CD8-positive, alpha-beta memory T cell (primary cell): ENCODE data around the gene CGRRF1. TPM values are rescaled to one million over a fixed set of nuclear protein-coding genes. Genes with fewer than 3 reads are reported as not detected.
A peak's percentile ranks its signal among the peaks of the same experiment; 100 is the strongest.

ENCODE experiments used
- CTCF ChIA-PET: fragments of 350-600 bp; sonication (Branson Sonifier 250); formaldehyde crosslinking; loops from one replicate; lab custom pipeline; 2021; ENCODE audit warnings: antibody characterized with exemption; lab: Charles Lee
- POLR2A ChIA-PET: fragments of 350-600 bp; sonication (Branson Sonifier 250); formaldehyde crosslinking; loops from one replicate; lab custom pipeline; 2021; ENCODE audit warnings: antibody characterized with exemption; lab: Charles Lee
- DNase-seq, 5 donors: peaks; one replicate each; pipeline versions ENCODE4 v3.0.0 to v3.0.0-alpha.2; 2020 to 2022; ENCODE audit warnings: mixed read lengths in 1 of 5
- H3K27ac ChIP-seq: one replicate; pipeline ENCODE4 v1.7.0; 2013; ENCODE audit warnings: low read depth, mild to moderate bottlenecking, low read length, moderate library complexity
- H3K27me3 ChIP-seq: 2 replicates; pipeline ENCODE4 v1.7.0; 2013; ENCODE audit warnings: low read length, mild to moderate bottlenecking; ENCODE audit not compliant: insufficient read depth, poor library complexity, severe bottlenecking
- H3K36me3 ChIP-seq: 2 replicates; pipeline ENCODE4 v1.7.0; 2013; ENCODE audit warnings: mild to moderate bottlenecking, low read length, moderate library complexity; ENCODE audit not compliant: insufficient read depth
- H3K4me1 ChIP-seq: 2 replicates; pipeline ENCODE4 v1.7.0; 2013; ENCODE audit warnings: mild to moderate bottlenecking, low read length, moderate library complexity; ENCODE audit not compliant: insufficient read depth
- H3K4me3 ChIP-seq: 2 replicates; pipeline ENCODE4 v1.7.0; 2013; ENCODE audit warnings: mild to moderate bottlenecking, low read length
- H3K9me3 ChIP-seq: 2 replicates; pipeline ENCODE4 v1.7.0; 2013; ENCODE audit warnings: mild to moderate bottlenecking, low read length
- H3K27ac Mint-ChIP-seq, 8 donors: one replicate each; pipeline ENCODE4 v1.8.0; 2020 to 2021; ENCODE audit warnings: mixed read lengths in 8 of 8, mild to moderate bottlenecking in 6 of 8, inconsistent platforms in 3 of 8, moderate library complexity in 3 of 8
- H3K27me3 Mint-ChIP-seq, 2 donors: one replicate each; pipeline ENCODE4 v1.8.0; 2020 to 2021; ENCODE audit warnings: mixed read lengths in 2 of 2, mild to moderate bottlenecking in 1 of 2, moderate library complexity in 1 of 2
- H3K36me3 Mint-ChIP-seq, 3 donors: one replicate each; pipeline ENCODE4 v1.8.0; 2020 to 2021; ENCODE audit warnings: mixed read lengths in 3 of 3, inconsistent platforms in 1 of 3, mild to moderate bottlenecking in 1 of 3
- H3K4me1 Mint-ChIP-seq, 3 donors: one replicate each; pipeline ENCODE4 v1.8.0; 2020 to 2021; ENCODE audit warnings: mixed read lengths in 3 of 3, inconsistent platforms in 1 of 3, mild to moderate bottlenecking in 1 of 3
- H3K4me3 Mint-ChIP-seq, 7 donors: one replicate each; pipeline ENCODE4 v1.8.0; 2020 to 2021; ENCODE audit warnings: mixed read lengths in 7 of 7, mild to moderate bottlenecking in 6 of 7, moderate library complexity in 4 of 7, inconsistent platforms in 2 of 7
- H3K9me3 Mint-ChIP-seq, 5 donors: one replicate each; pipeline ENCODE4 v1.8.0; 2020 to 2022; ENCODE audit warnings: mixed read lengths in 5 of 5, mild to moderate bottlenecking in 3 of 5, moderate library complexity in 2 of 5, inconsistent platforms in 1 of 5
- polyA plus RNA-seq: library from polyadenylated mRNA; unstranded; fragments of 300-500 nt; fragmentation: Illumina TruSeq; gene quantifications from one replicate; pipeline ENCODE4 v1.2.3, GENCODE V29; 2021
- total RNA-seq, 2 experiments: library from RNA; stranded (reverse); gene quantifications; one replicate each; pipeline ENCODE4 v1.2.3, GENCODE V29; 2021

CGRRF1 gene
- total and polyA plus RNA-seq, 3 experiments from 2014 or later: 13.3 to 27.3 (median 15.3) TPM

DNA sequence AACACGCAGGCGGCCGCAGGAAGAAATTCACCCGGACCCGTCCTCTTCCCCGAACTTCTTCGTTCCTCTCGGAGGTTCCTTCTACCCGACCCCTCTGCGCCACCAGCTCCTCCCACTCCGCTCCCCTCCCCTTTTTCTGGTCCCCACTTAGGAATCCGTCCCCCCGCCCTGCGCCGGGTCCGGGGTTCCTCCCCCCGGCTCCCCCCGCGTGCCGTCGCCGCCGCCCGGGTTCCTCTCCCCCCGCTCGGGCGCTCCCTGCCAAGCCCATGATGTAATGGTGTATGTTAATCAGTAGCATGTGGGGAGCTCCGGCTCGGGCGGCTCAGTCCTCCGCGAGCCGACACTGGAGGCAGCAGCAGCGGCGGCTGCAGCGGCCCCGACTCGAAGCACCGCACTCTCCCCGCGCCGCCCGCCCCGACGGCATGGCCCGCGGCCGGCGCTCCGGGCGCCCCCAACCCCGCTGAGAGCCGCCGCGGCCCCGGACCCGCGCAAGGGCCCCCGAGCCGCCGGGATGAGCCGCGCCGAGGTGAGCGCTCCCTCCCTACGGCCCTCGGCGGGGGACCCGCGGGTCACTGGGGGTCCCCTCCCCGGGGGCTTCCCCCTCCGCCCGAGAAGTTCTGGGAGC is 56.2 kb downstream of the CGRRF1 start:
- Mint-ChIP-seq H3K4me1 (peaks cover 16 to 23% (median 16%) of the 10 kb centered on the region in 3 donors), H3K9me3 (no peaks in the 10 kb centered on the region)
- H3K4me3 ChIP-seq: peak overlapping the region; percentile 81

DNA sequence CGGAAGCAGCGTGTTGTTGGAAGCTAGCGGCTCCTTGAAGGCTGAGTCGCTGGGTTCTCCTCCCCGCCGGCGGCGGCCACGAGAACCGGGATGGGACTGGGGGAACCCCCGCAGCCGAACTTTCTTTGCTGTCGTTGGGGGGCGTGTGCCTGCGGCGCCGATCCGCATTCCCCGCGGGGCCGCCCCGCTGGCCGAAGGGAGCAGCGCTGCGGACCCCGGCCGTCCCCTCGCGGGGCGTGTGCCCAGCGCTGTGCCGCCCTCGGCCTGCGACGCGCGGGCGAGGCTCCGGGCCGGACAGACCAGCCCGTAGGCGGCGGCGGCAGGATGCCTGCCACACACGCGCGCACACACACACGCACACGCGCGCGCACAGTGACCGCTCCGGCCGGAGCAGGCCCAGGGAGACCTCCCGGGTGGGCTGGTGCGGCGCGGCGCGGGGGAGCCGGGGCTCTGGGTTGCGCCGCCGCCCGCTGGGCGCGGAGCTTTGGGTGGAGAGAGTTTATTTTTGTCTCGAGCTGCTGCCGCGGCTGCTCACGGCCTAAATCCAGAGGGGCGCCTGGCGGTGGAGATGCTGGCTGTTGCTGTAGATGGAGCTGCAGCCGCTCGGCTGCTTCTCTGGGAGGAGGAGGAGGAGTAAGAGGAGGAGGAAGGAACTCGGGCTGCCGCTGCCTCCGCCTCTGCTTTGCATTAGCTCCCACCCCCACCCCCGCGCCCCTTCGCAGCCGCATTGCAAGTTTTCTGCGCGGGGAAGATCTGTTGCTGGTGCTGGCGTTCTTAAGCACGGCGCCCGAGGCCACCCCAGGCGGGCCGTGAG is 56.9 kb downstream of the CGRRF1 start, which contains the start of gene SAMD4A:
Gene SAMD4A (plus strand): TSS at position 719 of the 814 bp plus-strand sequence. CDS start 789 bp downstream, outside the sequence.
- Histone ChIP-seq H3K36me3 (no peaks in the 10 kb centered on the region), H3K4me3 (peak within 1 kb of the TSS; percentile 81), H3K4me1 (peaks cover 18% of the 10 kb centered on the region), H3K27me3 (peaks cover 12% of the 10 kb centered on the region), H3K9me3 (no peaks in the 10 kb centered on the region), H3K27ac (peak within 1 kb of the TSS; percentile 64)
- Mint-ChIP-seq H3K36me3 (peaks cover 0 to 8% (median 0%) of the 10 kb centered on the region in 3 donors), H3K27me3 (peaks cover 15 to 34% of the 10 kb centered on the region in 2 donors), H3K27ac (peak within 1 kb of the TSS in 7 of 8 donors; percentile 74 to 94 (median 89)), H3K4me3 (peak within 1 kb of the TSS; percentile 90 to 98 (median 93)), H3K4me1 (peaks cover 16 to 23% (median 16%) of the 10 kb centered on the region in 3 donors), H3K9me3 (no peaks in the 10 kb centered on the region)
- ChIA-PET POLR2A (interaction anchor here (0.6 to 2.0 kb wide), 10 partner anchors 57 to 1414 kb away, joined by 3 to 12 read pairs (median 3); partner anchors contain the start of genes CGRRF1, DDHD1, GCH1 and MAPK1IP1L), CTCF (interaction anchor here (0.9 to 7.6 kb wide), 7 partner anchors 70 to 418 kb away, joined by 3 to 114 read pairs (median 3); partner anchors contain the start of gene GCH1)
- peak; percentile 29 to 74 (median 49) for DNase-seq

More for the DNA sequence above, 56.2 kb downstream of the CGRRF1 start:
- Histone ChIP-seq H3K9me3 (no peaks in the 10 kb centered on the region), H3K27me3 (peaks cover 12% of the 10 kb centered on the region), H3K36me3 (no peaks in the 10 kb centered on the region), H3K27ac (peak overlapping the region; percentile 64), H3K4me1 (peaks cover 18% of the 10 kb centered on the region)
- peak; percentile 62 to 90 (median 68) for DNase-seq
- ChIA-PET POLR2A (interaction anchor here (0.6 to 2.0 kb wide), 7 partner anchors 56 to 485 kb away, joined by 3 to 12 read pairs (median 3); partner anchors contain the start of genes CGRRF1 and MAPK1IP1L), CTCF (interaction anchor here (1.0 to 7.6 kb wide), 6 partner anchors 78 to 419 kb away, joined by 3 to 114 read pairs (median 4); partner anchors contain the start of genes GCH1 and GMFB)
- peaks cover 13 to 30% of the 10 kb centered on the region in 2 donors for H3K27me3 Mint-ChIP-seq
- H3K27ac Mint-ChIP-seq: peak overlapping the region in 7 of 8 donors; percentile 65 to 94 (median 81)
- H3K4me3 Mint-ChIP-seq: peak overlapping the region; percentile 81 to 97 (median 86)
- H3K36me3 Mint-ChIP-seq: peaks cover 0 to 8% (median 0%) of the 10 kb centered on the region in 3 donors

DNA sequence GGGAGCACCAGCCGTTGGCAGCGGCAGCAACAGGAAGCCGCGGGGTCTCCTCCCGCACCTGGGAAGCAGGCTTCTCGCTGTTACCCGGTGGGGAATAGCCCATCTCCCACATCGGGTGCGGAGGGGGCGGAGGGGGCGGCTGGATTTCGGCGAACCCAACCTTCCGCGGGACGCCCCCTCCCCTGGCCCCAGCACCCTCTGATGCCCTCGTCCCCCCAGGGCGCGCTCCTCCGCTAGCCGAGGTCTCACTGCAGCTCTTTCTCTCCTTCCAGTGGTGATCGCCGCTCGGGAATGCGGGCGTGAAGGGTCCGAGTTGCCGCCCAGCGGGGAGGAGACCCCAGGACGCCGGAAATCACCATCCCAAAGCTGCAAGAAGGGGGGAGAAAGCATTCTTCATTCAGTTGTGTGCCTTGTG is 57.5 kb downstream of the CGRRF1 start:
- POLR2A ChIA-PET: interaction anchor here (0.7 to 2.0 kb wide), 6 partner anchors 57 to 1415 kb away, joined by 3 to 12 read pairs (median 4); partner anchors contain the start of genes CGRRF1, DDHD1 and GCH1
- H3K4me1 Mint-ChIP-seq: peaks cover 16 to 23% (median 16%) of the 10 kb centered on the region in 3 donors
- Histone ChIP-seq H3K27me3 (peaks cover 12% of the 10 kb centered on the region), H3K27ac (peak overlapping the region; percentile 34), H3K9me3 (no peaks in the 10 kb centered on the region), H3K4me3 (peak overlapping the region; percentile 81), H3K4me1 (peaks cover 18% of the 10 kb centered on the region), H3K36me3 (no peaks in the 10 kb centered on the region)
- peaks cover 3 to 9% (median 5%) of the 10 kb centered on the region in 3 donors for H3K36me3 Mint-ChIP-seq
- DNase-seq: peak in 1 of 5 donors; percentile 32
- CTCF ChIA-PET: interaction anchor here (0.9 to 7.6 kb wide), 4 partner anchors 70 to 417 kb away, joined by 3 to 114 read pairs (median 4); no protein-coding TSS in a partner anchor
- H3K27me3 Mint-ChIP-seq: peaks cover 18 to 36% of the 10 kb centered on the region in 2 donors
- peaks cover 3 to 6% (median 5%) of the 10 kb centered on the region in 5 donors for H3K9me3 Mint-ChIP-seq
- peak overlapping the region; percentile 90 to 98 (median 93) for H3K4me3 Mint-ChIP-seq
- H3K27ac Mint-ChIP-seq: peak overlapping the region in 7 of 8 donors; percentile 65 to 91 (median 81)

GRCh38 chr14:54567639-54568561 is 58.2 kb downstream of the CGRRF1 start:
- Mint-ChIP-seq H3K27me3 (peaks cover 15 to 34% of the 10 kb centered on the region in 2 donors), H3K9me3 (peaks cover 8 to 11% (median 9%) of the 10 kb centered on the region in 5 donors), H3K36me3 (peaks cover 3 to 9% (median 9%) of the 10 kb centered on the region in 3 donors), H3K27ac (peak overlapping the region in 7 of 8 donors; percentile 65 to 91 (median 85)), H3K4me1 (peaks cover 16 to 23% (median 16%) of the 10 kb centered on the region in 3 donors), H3K4me3 (peak overlapping the region; percentile 90 to 98 (median 93))
- Histone ChIP-seq H3K27ac (peak overlapping the region; percentile 34), H3K36me3 (no peaks in the 10 kb centered on the region), H3K4me1 (peaks cover 18% of the 10 kb centered on the region), H3K4me3 (peak overlapping the region; percentile 81), H3K27me3 (peaks cover 12% of the 10 kb centered on the region), H3K9me3 (no peaks in the 10 kb centered on the region)
- ChIA-PET POLR2A (interaction anchor here (0.7 to 1.9 kb wide), 3 partner anchors 58 to 80 kb away, joined by 3 to 12 read pairs (median 9); partner anchors contain the start of gene CGRRF1), CTCF (interaction anchor here (0.7 to 7.6 kb wide), 3 partner anchors 75 to 207 kb away, joined by 3 to 114 read pairs (median 5); no protein-coding TSS in a partner anchor)
- peak; percentile 14 to 61 (median 34) for DNase-seq

- Mint-ChIP-seq H3K4me1 (peaks cover 16 to 23% (median 16%) of the 10 kb centered on the region in 3 donors), H3K36me3 (peaks cover 6 to 17% (median 11%) of the 10 kb centered on the region in 3 donors)
- H3K27me3 ChIP-seq: peaks cover 6% of the 10 kb centered on the region
Measured at GRCh38 chr14:54568821-54569595, 59.3 kb downstream of the CGRRF1 start.

GRCh38 chr14:54570047-54570446 is 60.3 kb downstream of the CGRRF1 start:
- no peaks in the 10 kb centered on the region for H3K9me3 ChIP-seq
- H3K4me1 ChIP-seq: peaks cover 8% of the 10 kb centered on the region
- H3K4me1 Mint-ChIP-seq: peaks cover 6 to 14% (median 7%) of the 10 kb centered on the region in 3 donors
- ChIA-PET POLR2A (no interaction called here), CTCF (interaction anchor here (0.6 kb wide), 1 partner anchor 204 kb away, joined by 3 read pairs; no protein-coding TSS in a partner anchor)
- H3K27ac ChIP-seq: no peak overlapping the region
- no peak overlapping the region for H3K27ac Mint-ChIP-seq
- H3K27me3 ChIP-seq: peaks cover 6% of the 10 kb centered on the region
- H3K36me3 Mint-ChIP-seq: peaks cover 6 to 25% (median 11%) of the 10 kb centered on the region in 3 donors
- DNase-seq: no peak
- H3K36me3 ChIP-seq: no peaks in the 10 kb centered on the region
- H3K4me3 ChIP-seq: no peak overlapping the region
- H3K9me3 Mint-ChIP-seq: peaks cover 13 to 21% (median 17%) of the 10 kb centered on the region in 5 donors
- peaks cover 19 to 53% of the 10 kb centered on the region in 2 donors for H3K27me3 Mint-ChIP-seq
- H3K4me3 Mint-ChIP-seq: peak overlapping the region in 1 of 7 donors; percentile 15

More at GRCh38 chr14:54568821-54569595, 59.3 kb downstream of the CGRRF1 start:
- no peak for DNase-seq
- H3K36me3 ChIP-seq: no peaks in the 10 kb centered on the region
- H3K9me3 ChIP-seq: no peaks in the 10 kb centered on the region
- no peak overlapping the region for H3K4me3 ChIP-seq
- peaks cover 13 to 21% (median 17%) of the 10 kb centered on the region in 5 donors for H3K9me3 Mint-ChIP-seq
- ChIA-PET POLR2A (interaction anchor here (0.7 kb wide), 1 partner anchor 81 kb away, joined by 9 read pairs; no protein-coding TSS in a partner anchor), CTCF (interaction anchor here (0.6 to 7.6 kb wide), 2 partner anchors 205 to 206 kb away, joined by 3 to 114 read pairs; no protein-coding TSS in a partner anchor)
- H3K27ac ChIP-seq: no peak overlapping the region
- H3K4me1 ChIP-seq: peaks cover 18% of the 10 kb centered on the region
- H3K27me3 Mint-ChIP-seq: peaks cover 17 to 43% of the 10 kb centered on the region in 2 donors
- no peak overlapping the region for H3K27ac Mint-ChIP-seq
- H3K4me3 Mint-ChIP-seq: peak overlapping the region in 5 of 7 donors; percentile 23 to 98 (median 41)
